Posterior cingulate gyrus (tissue), 11 donors: ENCODE measurements around the gene CHD2.

ENCODE experiments used
- DNase-seq, 10 donors: peaks; one replicate each; pipeline versions ENCODE4 v3.0.0 to v3.0.0-alpha.2; 2020 to 2021; ENCODE audit warnings: mixed read lengths in 3 of 10
- intact Hi-C: fragments of 100-400 bp; cut with DNase I; formaldehyde crosslinking; loops from one replicate; pipeline ENCODE4 v1.15.1; 2023

CHD2 gene

GRCh38 chr15:93029214-93029835 is 129.2 kb downstream of the CHD2 start:
- intact Hi-C loops: loop anchor here (5.0 kb wide), 1 partner anchor 232 kb away; no protein-coding TSS in a partner anchor
- DNase-seq: peak in 2 of 10 donors; percentile 63 to 72

- peak in 3 of 10 donors; percentile 50 to 78 (median 75) for DNase-seq
- intact Hi-C loops: loop anchor here (1.0 to 10.0 kb wide), 3 partner anchors 233 to 1090 kb away; no protein-coding TSS in a partner anchor
Measured at GRCh38 chr15:93029836-93030429, 129.8 kb downstream of the CHD2 start.

- intact Hi-C loops: loop anchor here (1.0 to 10.0 kb wide), 2 partner anchors 944 to 1090 kb away; no protein-coding TSS in a partner anchor
Measured at GRCh38 chr15:93030430-93031102, 130.4 kb downstream of the CHD2 start.

GRCh38 chr15:93031103-93031464 is 131.0 kb downstream of the CHD2 start:
- DNase-seq: peak in 2 of 10 donors; percentile 56 to 64
- intact Hi-C loops: loop anchor here (10.0 kb wide), 1 partner anchor 944 kb away; no protein-coding TSS in a partner anchor

More at GRCh38 chr15:93030430-93031102, 130.4 kb downstream of the CHD2 start:
- DNase-seq: peak; percentile 62 to 96 (median 80)

- peak in 4 of 10 donors; percentile 7 to 82 (median 55) for DNase-seq
- intact Hi-C loops: loop anchor here (10.0 kb wide), 1 partner anchor 943 kb away; no protein-coding TSS in a partner anchor
Measured at GRCh38 chr15:93031557-93032384, 131.6 kb downstream of the CHD2 start.

GRCh38 chr15:93032515-93033206 is 132.5 kb downstream of the CHD2 start:
- intact Hi-C loops: loop anchor here (10.0 kb wide), 1 partner anchor 942 kb away; no protein-coding TSS in a partner anchor
- peak in 2 of 10 donors; percentile 14 to 43 for DNase-seq

- intact Hi-C loops: loop anchor here (10.0 kb wide), 1 partner anchor 941 kb away; no protein-coding TSS in a partner anchor
- peak in 3 of 10 donors; percentile 8 to 65 (median 39) for DNase-seq
Measured at GRCh38 chr15:93033434-93034045, 133.4 kb downstream of the CHD2 start.

- peak in 2 of 10 donors; percentile 28 to 54 for DNase-seq
- intact Hi-C loops: loop anchor here (10.0 kb wide), 1 partner anchor 940 kb away; no protein-coding TSS in a partner anchor
Measured at GRCh38 chr15:93034512-93034911, 134.4 kb downstream of the CHD2 start.

GRCh38 chr15:93035092-93035915 is 135.2 kb downstream of the CHD2 start:
- DNase-seq: peak in 4 of 10 donors; percentile 3 to 44 (median 15)

GRCh38 chr15:93035953-93036810 is 136.1 kb downstream of the CHD2 start:
- DNase-seq: peak in 4 of 10 donors; percentile 19 to 87 (median 44)
- intact Hi-C loops: loop anchor here (10.0 kb wide), 1 partner anchor 939 kb away; no protein-coding TSS in a partner anchor

More at GRCh38 chr15:93035092-93035915, 135.2 kb downstream of the CHD2 start:
- intact Hi-C loops: loop anchor here (10.0 kb wide), 1 partner anchor 939 kb away; no protein-coding TSS in a partner anchor

GRCh38 chr15:93036951-93037819 is 137.1 kb downstream of the CHD2 start:
- peak in 8 of 10 donors; percentile 44 to 94 (median 58) for DNase-seq
- intact Hi-C loops: loop anchor here (10.0 kb wide), 1 partner anchor 938 kb away; no protein-coding TSS in a partner anchor

- DNase-seq: peak in 2 of 10 donors; percentile 43 to 44
- intact Hi-C loops: loop anchor here (10.0 kb wide), 1 partner anchor 937 kb away; no protein-coding TSS in a partner anchor
Measured at GRCh38 chr15:93037820-93038705, 137.9 kb downstream of the CHD2 start.

GRCh38 chr15:93039562-93040287 is 139.6 kb downstream of the CHD2 start:
- DNase-seq: peak in 2 of 10 donors; percentile 1 to 24
- intact Hi-C loops: loop anchor here (10.0 kb wide), 1 partner anchor 935 kb away; no protein-coding TSS in a partner anchor
